IMR-90 (cell line): ENCODE data around the gene ARAP3.

Experiments used
- CEBPB ChIP-seq: IDR thresholded peaks from 2 replicates; pipeline ENCODE4 v1.6.1; 2012; ENCODE audit warnings: low read depth, low read length, improper control_type of control experiment
- MAFK ChIP-seq: IDR thresholded peaks from 2 replicates; pipeline ENCODE4 v1.6.1; 2012; ENCODE audit warnings: low read depth, low read length, improper control_type of control experiment
- NFE2L2 ChIP-seq: fragments of 150-350 bp; IDR thresholded peaks from 2 replicates; pipeline ENCODE4 v1.6.1; 2016; ENCODE audit warnings: low read depth, mild to moderate bottlenecking, low read length
- POLR2A ChIP-seq: IDR thresholded peaks from 2 replicates; pipeline ENCODE4 v1.6.1; 2012; ENCODE audit warnings: mild to moderate bottlenecking, low read depth, low read length
- RCOR1 ChIP-seq: IDR thresholded peaks from 2 replicates; pipeline ENCODE4 v1.6.1; 2012; ENCODE audit warnings: mild to moderate bottlenecking, low read length, improper control_type of control experiment; ENCODE audit not compliant: insufficient replicate concordance
- RFX5 ChIP-seq: IDR thresholded peaks from 2 replicates; pipeline ENCODE4 v1.8.0; 2012; ENCODE audit warnings: low read depth, mild to moderate bottlenecking, low read length, moderate library complexity
- TF ChIP-seq, protein P1 (sequence below): conservative IDR thresholded peaks from 2 replicates; pipeline ENCODE4 v1.5.1; 2012; ENCODE audit warnings: mild to moderate bottlenecking, low read depth, low read length, improper control_type of control experiment

DNA sequence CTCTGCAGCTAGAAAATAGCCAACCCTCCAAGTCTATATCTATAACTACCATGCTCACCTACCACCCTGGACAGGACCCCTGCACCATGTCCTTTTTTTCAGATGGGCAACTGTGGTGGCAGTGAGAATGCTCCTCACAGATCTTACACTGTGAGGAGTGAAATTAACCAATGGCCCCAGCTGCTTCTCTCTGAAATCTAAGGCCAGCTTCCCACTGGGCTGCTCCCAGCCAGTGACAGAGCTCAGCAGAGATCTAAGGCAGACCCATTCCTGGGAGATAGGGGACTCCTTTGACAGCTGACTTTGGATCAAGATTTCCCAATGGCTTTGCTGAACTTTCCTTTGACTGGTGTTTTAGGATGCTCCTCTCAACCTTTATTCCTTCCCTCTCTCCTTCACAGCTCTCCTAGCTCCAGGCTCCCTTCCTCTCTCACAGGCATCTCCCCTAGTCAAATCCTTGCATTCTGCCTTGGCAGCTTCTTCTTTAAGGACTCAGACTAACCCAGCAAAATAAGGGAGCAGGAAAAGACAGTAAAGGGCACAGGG is 1.6 kb upstream of the ARAP3 start:
- TF ChIP-seq POLR2A = no peak
- TF ChIP-seq, protein P1, sequence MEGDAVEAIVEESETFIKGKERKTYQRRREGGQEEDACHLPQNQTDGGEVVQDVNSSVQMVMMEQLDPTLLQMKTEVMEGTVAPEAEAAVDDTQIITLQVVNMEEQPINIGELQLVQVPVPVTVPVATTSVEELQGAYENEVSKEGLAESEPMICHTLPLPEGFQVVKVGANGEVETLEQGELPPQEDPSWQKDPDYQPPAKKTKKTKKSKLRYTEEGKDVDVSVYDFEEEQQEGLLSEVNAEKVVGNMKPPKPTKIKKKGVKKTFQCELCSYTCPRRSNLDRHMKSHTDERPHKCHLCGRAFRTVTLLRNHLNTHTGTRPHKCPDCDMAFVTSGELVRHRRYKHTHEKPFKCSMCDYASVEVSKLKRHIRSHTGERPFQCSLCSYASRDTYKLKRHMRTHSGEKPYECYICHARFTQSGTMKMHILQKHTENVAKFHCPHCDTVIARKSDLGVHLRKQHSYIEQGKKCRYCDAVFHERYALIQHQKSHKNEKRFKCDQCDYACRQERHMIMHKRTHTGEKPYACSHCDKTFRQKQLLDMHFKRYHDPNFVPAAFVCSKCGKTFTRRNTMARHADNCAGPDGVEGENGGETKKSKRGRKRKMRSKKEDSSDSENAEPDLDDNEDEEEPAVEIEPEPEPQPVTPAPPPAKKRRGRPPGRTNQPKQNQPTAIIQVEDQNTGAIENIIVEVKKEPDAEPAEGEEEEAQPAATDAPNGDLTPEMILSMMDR = no peak
- no peak for TF ChIP-seq MAFK
- no peak for TF ChIP-seq RFX5
- TF ChIP-seq RCOR1 = no peak
- no peak for TF ChIP-seq CEBPB
- TF ChIP-seq NFE2L2 = no peak
